Measurements from ENCODE around the gene MPPED2.

DNA sequence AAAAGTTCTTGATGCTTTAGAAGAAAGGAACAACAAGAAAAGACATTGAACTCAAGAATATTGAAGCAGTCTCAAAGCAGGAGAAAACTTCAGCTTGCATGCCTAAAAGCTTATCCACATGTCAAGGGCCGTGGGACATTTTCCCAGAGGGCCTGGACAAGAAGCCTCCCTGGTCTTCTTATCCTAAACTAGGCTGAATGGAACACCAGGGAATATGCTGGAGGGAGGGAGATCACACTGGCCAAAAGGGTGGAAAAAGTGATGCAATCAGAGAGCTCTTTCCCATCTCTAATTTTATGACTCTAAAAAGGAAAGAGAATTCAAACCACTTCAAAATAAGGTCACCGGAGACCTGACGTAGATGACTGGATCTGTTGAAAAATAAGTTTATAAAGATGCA is 107.2 kb downstream of the MPPED2 start:
- TF ChIP-seq, protein P1, sequence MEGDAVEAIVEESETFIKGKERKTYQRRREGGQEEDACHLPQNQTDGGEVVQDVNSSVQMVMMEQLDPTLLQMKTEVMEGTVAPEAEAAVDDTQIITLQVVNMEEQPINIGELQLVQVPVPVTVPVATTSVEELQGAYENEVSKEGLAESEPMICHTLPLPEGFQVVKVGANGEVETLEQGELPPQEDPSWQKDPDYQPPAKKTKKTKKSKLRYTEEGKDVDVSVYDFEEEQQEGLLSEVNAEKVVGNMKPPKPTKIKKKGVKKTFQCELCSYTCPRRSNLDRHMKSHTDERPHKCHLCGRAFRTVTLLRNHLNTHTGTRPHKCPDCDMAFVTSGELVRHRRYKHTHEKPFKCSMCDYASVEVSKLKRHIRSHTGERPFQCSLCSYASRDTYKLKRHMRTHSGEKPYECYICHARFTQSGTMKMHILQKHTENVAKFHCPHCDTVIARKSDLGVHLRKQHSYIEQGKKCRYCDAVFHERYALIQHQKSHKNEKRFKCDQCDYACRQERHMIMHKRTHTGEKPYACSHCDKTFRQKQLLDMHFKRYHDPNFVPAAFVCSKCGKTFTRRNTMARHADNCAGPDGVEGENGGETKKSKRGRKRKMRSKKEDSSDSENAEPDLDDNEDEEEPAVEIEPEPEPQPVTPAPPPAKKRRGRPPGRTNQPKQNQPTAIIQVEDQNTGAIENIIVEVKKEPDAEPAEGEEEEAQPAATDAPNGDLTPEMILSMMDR (IDR thresholded peaks at IDR 0.05): no peak
- TF ChIP-seq, protein P2, sequence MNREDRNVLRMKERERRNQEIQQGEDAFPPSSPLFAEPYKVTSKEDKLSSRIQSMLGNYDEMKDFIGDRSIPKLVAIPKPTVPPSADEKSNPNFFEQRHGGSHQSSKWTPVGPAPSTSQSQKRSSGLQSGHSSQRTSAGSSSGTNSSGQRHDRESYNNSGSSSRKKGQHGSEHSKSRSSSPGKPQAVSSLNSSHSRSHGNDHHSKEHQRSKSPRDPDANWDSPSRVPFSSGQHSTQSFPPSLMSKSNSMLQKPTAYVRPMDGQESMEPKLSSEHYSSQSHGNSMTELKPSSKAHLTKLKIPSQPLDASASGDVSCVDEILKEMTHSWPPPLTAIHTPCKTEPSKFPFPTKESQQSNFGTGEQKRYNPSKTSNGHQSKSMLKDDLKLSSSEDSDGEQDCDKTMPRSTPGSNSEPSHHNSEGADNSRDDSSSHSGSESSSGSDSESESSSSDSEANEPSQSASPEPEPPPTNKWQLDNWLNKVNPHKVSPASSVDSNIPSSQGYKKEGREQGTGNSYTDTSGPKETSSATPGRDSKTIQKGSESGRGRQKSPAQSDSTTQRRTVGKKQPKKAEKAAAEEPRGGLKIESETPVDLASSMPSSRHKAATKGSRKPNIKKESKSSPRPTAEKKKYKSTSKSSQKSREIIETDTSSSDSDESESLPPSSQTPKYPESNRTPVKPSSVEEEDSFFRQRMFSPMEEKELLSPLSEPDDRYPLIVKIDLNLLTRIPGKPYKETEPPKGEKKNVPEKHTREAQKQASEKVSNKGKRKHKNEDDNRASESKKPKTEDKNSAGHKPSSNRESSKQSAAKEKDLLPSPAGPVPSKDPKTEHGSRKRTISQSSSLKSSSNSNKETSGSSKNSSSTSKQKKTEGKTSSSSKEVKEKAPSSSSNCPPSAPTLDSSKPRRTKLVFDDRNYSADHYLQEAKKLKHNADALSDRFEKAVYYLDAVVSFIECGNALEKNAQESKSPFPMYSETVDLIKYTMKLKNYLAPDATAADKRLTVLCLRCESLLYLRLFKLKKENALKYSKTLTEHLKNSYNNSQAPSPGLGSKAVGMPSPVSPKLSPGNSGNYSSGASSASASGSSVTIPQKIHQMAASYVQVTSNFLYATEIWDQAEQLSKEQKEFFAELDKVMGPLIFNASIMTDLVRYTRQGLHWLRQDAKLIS (CRISPR knock-in tag; IDR thresholded peaks at IDR 0.05; ENCODE audit: borderline replicate concordance): no peak
- TF ChIP-seq FOXJ3 (CRISPR knock-in tag; IDR thresholded peaks at IDR 0.05; ENCODE audit: borderline replicate concordance) (no peak), NR3C1 (CRISPR knock-in tag; conservative IDR thresholded peaks at IDR 0.05; ENCODE audit: low read depth) (no peak), JUN (CRISPR knock-in tag; IDR thresholded peaks at IDR 0.05) (no peak), CBFB (CRISPR knock-in tag; IDR thresholded peaks at IDR 0.05; ENCODE audit: low read depth) (no peak)
- TF ChIP-seq, protein P3, sequence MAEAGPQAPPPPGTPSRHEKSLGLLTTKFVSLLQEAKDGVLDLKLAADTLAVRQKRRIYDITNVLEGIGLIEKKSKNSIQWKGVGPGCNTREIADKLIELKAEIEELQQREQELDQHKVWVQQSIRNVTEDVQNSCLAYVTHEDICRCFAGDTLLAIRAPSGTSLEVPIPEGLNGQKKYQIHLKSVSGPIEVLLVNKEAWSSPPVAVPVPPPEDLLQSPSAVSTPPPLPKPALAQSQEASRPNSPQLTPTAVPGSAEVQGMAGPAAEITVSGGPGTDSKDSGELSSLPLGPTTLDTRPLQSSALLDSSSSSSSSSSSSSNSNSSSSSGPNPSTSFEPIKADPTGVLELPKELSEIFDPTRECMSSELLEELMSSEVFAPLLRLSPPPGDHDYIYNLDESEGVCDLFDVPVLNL (CRISPR knock-in tag; IDR thresholded peaks at IDR 0.05; ENCODE audit: borderline replicate concordance, low read depth): no peak
- TF ChIP-seq, protein P4, sequence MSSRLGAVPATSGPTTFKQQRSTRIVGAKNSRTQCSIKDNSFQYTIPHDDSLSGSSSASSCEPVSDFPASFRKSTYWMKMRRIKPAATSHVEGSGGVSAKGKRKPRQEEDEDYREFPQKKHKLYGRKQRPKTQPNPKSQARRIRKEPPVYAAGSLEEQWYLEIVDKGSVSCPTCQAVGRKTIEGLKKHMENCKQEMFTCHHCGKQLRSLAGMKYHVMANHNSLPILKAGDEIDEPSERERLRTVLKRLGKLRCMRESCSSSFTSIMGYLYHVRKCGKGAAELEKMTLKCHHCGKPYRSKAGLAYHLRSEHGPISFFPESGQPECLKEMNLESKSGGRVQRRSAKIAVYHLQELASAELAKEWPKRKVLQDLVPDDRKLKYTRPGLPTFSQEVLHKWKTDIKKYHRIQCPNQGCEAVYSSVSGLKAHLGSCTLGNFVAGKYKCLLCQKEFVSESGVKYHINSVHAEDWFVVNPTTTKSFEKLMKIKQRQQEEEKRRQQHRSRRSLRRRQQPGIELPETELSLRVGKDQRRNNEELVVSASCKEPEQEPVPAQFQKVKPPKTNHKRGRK (CRISPR knock-in tag; IDR thresholded peaks at IDR 0.05; ENCODE audit: borderline replicate concordance): no peak
- TF ChIP-seq, protein P5, sequence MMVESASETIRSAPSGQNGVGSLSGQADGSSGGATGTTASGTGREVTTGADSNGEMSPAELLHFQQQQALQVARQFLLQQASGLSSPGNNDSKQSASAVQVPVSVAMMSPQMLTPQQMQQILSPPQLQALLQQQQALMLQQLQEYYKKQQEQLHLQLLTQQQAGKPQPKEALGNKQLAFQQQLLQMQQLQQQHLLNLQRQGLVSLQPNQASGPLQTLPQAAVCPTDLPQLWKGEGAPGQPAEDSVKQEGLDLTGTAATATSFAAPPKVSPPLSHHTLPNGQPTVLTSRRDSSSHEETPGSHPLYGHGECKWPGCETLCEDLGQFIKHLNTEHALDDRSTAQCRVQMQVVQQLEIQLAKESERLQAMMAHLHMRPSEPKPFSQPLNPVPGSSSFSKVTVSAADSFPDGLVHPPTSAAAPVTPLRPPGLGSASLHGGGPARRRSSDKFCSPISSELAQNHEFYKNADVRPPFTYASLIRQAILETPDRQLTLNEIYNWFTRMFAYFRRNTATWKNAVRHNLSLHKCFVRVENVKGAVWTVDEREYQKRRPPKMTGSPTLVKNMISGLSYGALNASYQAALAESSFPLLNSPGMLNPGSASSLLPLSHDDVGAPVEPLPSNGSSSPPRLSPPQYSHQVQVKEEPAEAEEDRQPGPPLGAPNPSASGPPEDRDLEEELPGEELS (CRISPR knock-in tag; IDR thresholded peaks at IDR 0.05): no peak
